Memory B cell (primary cell): ENCODE results near the gene CCDC195.

ENCODE experiments used
- ATAC-seq: fragments of 150-1000 bp; cut with Tn5 transposase; 2 replicates; pipeline ENCODE4 v1.10.0; 2021; ENCODE audit warnings: low read depth, mild to moderate bottlenecking, moderate library complexity
- DNase-seq, 2 donors: peaks; one replicate each; pipeline ENCODE4 v3.0.0; 2022; ENCODE audit warnings: low spot score in 2 of 2
- H3K27ac Mint-ChIP-seq: one replicate; pipeline ENCODE4 v1.8.0; 2022; ENCODE audit warnings: mild to moderate bottlenecking, moderate library complexity, mixed read lengths
- H3K27me3 Mint-ChIP-seq: one replicate; pipeline ENCODE4 v1.8.0; 2022; ENCODE audit warnings: mixed read lengths
- H3K36me3 Mint-ChIP-seq: one replicate; pipeline ENCODE4 v1.8.0; 2022; ENCODE audit warnings: mild to moderate bottlenecking, mixed read lengths
- H3K4me1 Mint-ChIP-seq: one replicate; pipeline ENCODE4 v1.8.0; 2022; ENCODE audit warnings: mixed read lengths
- H3K4me3 Mint-ChIP-seq: one replicate; pipeline ENCODE4 v1.8.0; 2022; ENCODE audit warnings: mild to moderate bottlenecking, moderate library complexity, mixed read lengths
- H3K9me3 Mint-ChIP-seq: one replicate; pipeline ENCODE4 v1.8.0; 2022; ENCODE audit warnings: mixed read lengths

Gene CCDC195

GRCh38 chr2:224716201-224716600 lies at the start of gene CCDC195:
TSS of gene CCDC195 (minus strand) at chr2:224716365. CDS start at chr2:224716365, 0 bp downstream.
- Mint-ChIP-seq H3K27me3 (no peaks in the 10 kb centered on the region), H3K36me3 (no peaks in the 10 kb centered on the region), H3K9me3 (peaks cover 5% of the 10 kb centered on the region)

GRCh38 chr2:224764565-224765236 lies 48.5 kb upstream of the CCDC195 start:
- peak; percentile 92 for ATAC-seq
- no peak for DNase-seq
- Mint-ChIP-seq H3K27me3 (no peaks in the 10 kb centered on the region), H3K36me3 (peaks cover 71% of the 10 kb centered on the region), H3K4me3 (peak overlapping the region; percentile 71), H3K9me3 (no peaks in the 10 kb centered on the region), H3K4me1 (peaks cover 28% of the 10 kb centered on the region), H3K27ac (peak overlapping the region; percentile 93)

More at GRCh38 chr2:224716201-224716600, at the start of gene CCDC195:
- H3K4me1 Mint-ChIP-seq, result no peaks in the 10 kb centered on the region
- ATAC-seq (no peak), DNase-seq (no peak)
- H3K4me3 Mint-ChIP-seq, result no peak within 1 kb of the TSS
- H3K27ac Mint-ChIP-seq, result no peak within 1 kb of the TSS

- Mint-ChIP-seq H3K4me1 (peaks cover 6% of the 10 kb centered on the region), H3K4me3 (no peak overlapping the region), H3K36me3 (peaks cover 48% of the 10 kb centered on the region), H3K9me3 (peaks cover 16% of the 10 kb centered on the region), H3K27ac (no peak overlapping the region), H3K27me3 (no peaks in the 10 kb centered on the region)
- no peak for DNase-seq
- no peak for ATAC-seq
Observed at GRCh38 chr2:224757934-224758548, 41.9 kb upstream of the CCDC195 start.

GRCh38 chr2:224753743-224754540 lies 37.8 kb upstream of the CCDC195 start:
- DNase-seq (no peak), ATAC-seq (no peak)
- Mint-ChIP-seq H3K27me3 (no peaks in the 10 kb centered on the region), H3K9me3 (peaks cover 14% of the 10 kb centered on the region), H3K4me3 (no peak overlapping the region), H3K36me3 (peaks cover 20% of the 10 kb centered on the region), H3K27ac (no peak overlapping the region), H3K4me1 (peaks cover 12% of the 10 kb centered on the region)

- ATAC-seq (peak; percentile 53), DNase-seq (no peak)
- no peak overlapping the region for H3K4me3 Mint-ChIP-seq
Observed at GRCh38 chr2:224751996-224752698, 36.0 kb upstream of the CCDC195 start.

GRCh38 chr2:224749136-224749535 lies 33.0 kb upstream of the CCDC195 start:
- ATAC-seq, result no peak
- H3K36me3 Mint-ChIP-seq, result no peaks in the 10 kb centered on the region
- no peaks in the 10 kb centered on the region for H3K27me3 Mint-ChIP-seq
- H3K27ac Mint-ChIP-seq, result no peak overlapping the region
- H3K4me3 Mint-ChIP-seq, result no peak overlapping the region
- no peaks in the 10 kb centered on the region for H3K9me3 Mint-ChIP-seq
- peaks cover 11% of the 10 kb centered on the region for H3K4me1 Mint-ChIP-seq
- no peak for DNase-seq

More at GRCh38 chr2:224751996-224752698, 36.0 kb upstream of the CCDC195 start:
- H3K9me3 Mint-ChIP-seq, result peaks cover 5% of the 10 kb centered on the region
- H3K27ac Mint-ChIP-seq, result peak overlapping the region; percentile 10
- H3K4me1 Mint-ChIP-seq, result peaks cover 12% of the 10 kb centered on the region
- no peaks in the 10 kb centered on the region for H3K27me3 Mint-ChIP-seq
- H3K36me3 Mint-ChIP-seq, result peaks cover 3% of the 10 kb centered on the region

- H3K4me1 Mint-ChIP-seq, result peaks cover 7% of the 10 kb centered on the region
- no peaks in the 10 kb centered on the region for H3K36me3 Mint-ChIP-seq
- no peaks in the 10 kb centered on the region for H3K9me3 Mint-ChIP-seq
- H3K27ac Mint-ChIP-seq, result no peak overlapping the region
- ATAC-seq (no peak), DNase-seq (no peak)
- H3K27me3 Mint-ChIP-seq, result no peaks in the 10 kb centered on the region
- H3K4me3 Mint-ChIP-seq, result no peak overlapping the region
Observed at GRCh38 chr2:224747765-224748164, 31.6 kb upstream of the CCDC195 start.

GRCh38 chr2:224736227-224736626 lies 20.1 kb upstream of the CCDC195 start:
- peaks cover 4% of the 10 kb centered on the region for H3K4me1 Mint-ChIP-seq
- ATAC-seq (no peak), DNase-seq (no peak)
- H3K4me3 Mint-ChIP-seq, result no peak overlapping the region
- H3K9me3 Mint-ChIP-seq, result peaks cover 17% of the 10 kb centered on the region
- H3K27me3 Mint-ChIP-seq, result no peaks in the 10 kb centered on the region
- no peak overlapping the region for H3K27ac Mint-ChIP-seq
- H3K36me3 Mint-ChIP-seq, result peaks cover 19% of the 10 kb centered on the region

GRCh38 chr2:224734949-224735348 lies 18.8 kb upstream of the CCDC195 start:
- H3K27ac Mint-ChIP-seq, result peak overlapping the region; percentile 33
- DNase-seq, result no peak
- peak; percentile 65 for ATAC-seq
- peaks cover 4% of the 10 kb centered on the region for H3K4me1 Mint-ChIP-seq
- peaks cover 17% of the 10 kb centered on the region for H3K9me3 Mint-ChIP-seq
- H3K27me3 Mint-ChIP-seq, result no peaks in the 10 kb centered on the region
- H3K36me3 Mint-ChIP-seq, result peaks cover 19% of the 10 kb centered on the region
- H3K4me3 Mint-ChIP-seq, result no peak overlapping the region

- Mint-ChIP-seq H3K4me3 (no peak overlapping the region), H3K36me3 (peaks cover 16% of the 10 kb centered on the region), H3K27me3 (no peaks in the 10 kb centered on the region), H3K4me1 (peaks cover 4% of the 10 kb centered on the region), H3K27ac (no peak overlapping the region), H3K9me3 (peaks cover 11% of the 10 kb centered on the region)
- ATAC-seq (no peak), DNase-seq (no peak)
Observed at GRCh38 chr2:224731665-224732064, 15.5 kb upstream of the CCDC195 start.

- H3K27ac Mint-ChIP-seq, result no peak overlapping the region
- H3K27me3 Mint-ChIP-seq, result no peaks in the 10 kb centered on the region
- H3K36me3 Mint-ChIP-seq, result peaks cover 9% of the 10 kb centered on the region
- peaks cover 4% of the 10 kb centered on the region for H3K9me3 Mint-ChIP-seq
- H3K4me3 Mint-ChIP-seq, result no peak overlapping the region
- no peaks in the 10 kb centered on the region for H3K4me1 Mint-ChIP-seq
- DNase-seq (no peak), ATAC-seq (no peak)
Observed at GRCh38 chr2:224729435-224729834, 13.3 kb upstream of the CCDC195 start.

GRCh38 chr2:224724331-224724730 lies 8.2 kb upstream of the CCDC195 start:
- DNase-seq (no peak), ATAC-seq (no peak)
- peaks cover 4% of the 10 kb centered on the region for H3K9me3 Mint-ChIP-seq
- no peaks in the 10 kb centered on the region for H3K27me3 Mint-ChIP-seq
- no peaks in the 10 kb centered on the region for H3K4me1 Mint-ChIP-seq
- H3K4me3 Mint-ChIP-seq, result no peak overlapping the region
- H3K36me3 Mint-ChIP-seq, result peaks cover 6% of the 10 kb centered on the region
- H3K27ac Mint-ChIP-seq, result no peak overlapping the region

GRCh38 chr2:224723586-224724217 lies 7.5 kb upstream of the CCDC195 start:
- Mint-ChIP-seq H3K27me3 (no peaks in the 10 kb centered on the region), H3K4me1 (no peaks in the 10 kb centered on the region), H3K9me3 (peaks cover 4% of the 10 kb centered on the region), H3K4me3 (no peak overlapping the region), H3K27ac (no peak overlapping the region), H3K36me3 (peaks cover 4% of the 10 kb centered on the region)
- DNase-seq (no peak), ATAC-seq (no peak)
